ENCODE results near the gene PEAR1. TPM values are rescaled to one million over a fixed set of nuclear protein-coding genes. Genes with fewer than 3 reads are reported as not detected.

The PEAR1 gene
- total RNA-seq, 1 donor: 12.1 TPM

- TF ChIP-seq, protein P1, sequence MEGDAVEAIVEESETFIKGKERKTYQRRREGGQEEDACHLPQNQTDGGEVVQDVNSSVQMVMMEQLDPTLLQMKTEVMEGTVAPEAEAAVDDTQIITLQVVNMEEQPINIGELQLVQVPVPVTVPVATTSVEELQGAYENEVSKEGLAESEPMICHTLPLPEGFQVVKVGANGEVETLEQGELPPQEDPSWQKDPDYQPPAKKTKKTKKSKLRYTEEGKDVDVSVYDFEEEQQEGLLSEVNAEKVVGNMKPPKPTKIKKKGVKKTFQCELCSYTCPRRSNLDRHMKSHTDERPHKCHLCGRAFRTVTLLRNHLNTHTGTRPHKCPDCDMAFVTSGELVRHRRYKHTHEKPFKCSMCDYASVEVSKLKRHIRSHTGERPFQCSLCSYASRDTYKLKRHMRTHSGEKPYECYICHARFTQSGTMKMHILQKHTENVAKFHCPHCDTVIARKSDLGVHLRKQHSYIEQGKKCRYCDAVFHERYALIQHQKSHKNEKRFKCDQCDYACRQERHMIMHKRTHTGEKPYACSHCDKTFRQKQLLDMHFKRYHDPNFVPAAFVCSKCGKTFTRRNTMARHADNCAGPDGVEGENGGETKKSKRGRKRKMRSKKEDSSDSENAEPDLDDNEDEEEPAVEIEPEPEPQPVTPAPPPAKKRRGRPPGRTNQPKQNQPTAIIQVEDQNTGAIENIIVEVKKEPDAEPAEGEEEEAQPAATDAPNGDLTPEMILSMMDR (IDR thresholded peaks at IDR 0.05; ENCODE audit: insufficient read depth, low read depth, low read length): no peak
- no peak for DNase-seq (ENCODE audit: low read depth)
- no peak overlapping the region for H3K4me3 ChIP-seq (ENCODE audit: low read depth, low read length)
These were observed 20.4 kb downstream of the PEAR1 start for GRCh38 chr1:156913809-156914387.

DNA sequence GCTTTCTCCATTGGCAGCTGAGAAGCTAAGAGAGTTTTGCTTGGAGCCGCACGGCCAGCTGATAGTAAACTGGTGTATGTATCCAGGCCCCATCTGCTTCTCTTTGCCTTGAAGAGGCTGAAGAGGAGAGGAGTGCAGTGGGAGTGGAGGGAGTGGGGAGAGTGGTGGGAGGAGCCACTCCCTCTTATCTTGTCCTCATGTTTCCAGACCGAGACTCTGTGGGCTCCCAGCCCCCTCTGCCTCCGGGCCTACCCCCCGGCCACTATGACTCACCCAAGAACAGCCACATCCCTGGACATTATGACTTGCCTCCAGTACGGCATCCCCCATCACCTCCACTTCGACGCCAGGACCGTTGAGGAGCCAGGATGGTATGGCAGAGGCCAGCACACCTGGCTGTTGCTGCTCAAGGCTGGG, 20.9 kb downstream of the PEAR1 start:
- no peak overlapping the region for H3K4me3 ChIP-seq (ENCODE audit: low read depth, low read length)
- TF ChIP-seq, protein P1 (IDR thresholded peaks at IDR 0.05; ENCODE audit: insufficient read depth, low read depth, low read length): no peak
- peak; percentile 83 for DNase-seq (ENCODE audit: low read depth)

DNA sequence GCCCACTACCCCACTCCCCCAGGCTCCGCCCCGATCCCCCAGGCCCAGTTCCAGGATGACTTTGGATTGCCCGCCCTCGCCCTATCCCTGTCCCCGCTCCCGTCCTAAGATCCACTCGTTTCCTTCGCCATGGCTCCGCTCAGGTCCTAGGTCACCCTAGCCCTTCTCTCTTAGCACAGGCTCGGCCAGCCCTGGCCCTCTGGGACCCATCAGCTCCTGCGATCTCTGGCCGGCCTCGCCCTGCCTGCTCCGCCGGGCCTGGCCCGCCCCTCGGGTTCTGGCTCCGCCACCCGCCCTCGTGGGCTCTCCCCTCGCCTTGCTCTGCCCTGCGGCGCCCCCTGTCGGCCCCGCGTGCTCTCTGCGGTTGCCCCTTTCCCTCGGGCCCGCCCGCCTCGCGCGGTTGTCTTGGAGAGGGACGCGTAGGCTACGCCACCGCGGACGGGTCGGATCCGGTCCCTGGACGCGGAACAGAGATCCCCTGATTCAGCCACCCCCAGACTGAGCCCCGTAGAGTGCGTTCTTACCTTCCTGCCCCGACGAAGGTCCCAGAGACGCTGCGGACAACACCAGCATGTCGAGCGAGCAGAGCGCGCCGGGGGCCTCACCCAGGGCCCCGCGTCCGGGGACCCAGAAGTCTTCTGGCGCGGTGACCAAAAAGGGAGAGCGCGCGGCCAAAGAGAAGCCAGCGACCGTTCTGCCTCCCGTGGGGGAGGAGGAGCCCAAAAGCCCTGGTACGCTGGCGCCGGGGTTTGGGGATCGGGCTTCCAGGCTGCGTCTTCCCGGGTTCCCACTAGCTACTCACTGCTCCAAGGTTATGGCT, 26.9 kb downstream of the PEAR1 start, which contains the start of gene LRRC71:
Gene LRRC71 (plus strand): TSS at position 400 of the 820 bp plus-strand sequence. CDS start 172 bp downstream, at position 572.
- DNase-seq (ENCODE audit: low read depth): peak; percentile 83
- H3K4me3 ChIP-seq (ENCODE audit: low read depth, low read length): peak within 1 kb of the TSS; percentile 48
- TF ChIP-seq, protein P1 (IDR thresholded peaks at IDR 0.05; ENCODE audit: insufficient read depth, low read depth, low read length): peak; percentile 92

GRCh38 chr1:156921053-156921529, 27.6 kb downstream of the PEAR1 start:
- H3K4me3 ChIP-seq (ENCODE audit: low read depth, low read length): no peak overlapping the region
- TF ChIP-seq, protein P1 (IDR thresholded peaks at IDR 0.05; ENCODE audit: insufficient read depth, low read depth, low read length): no peak
- no peak for DNase-seq (ENCODE audit: low read depth)

- no peak for DNase-seq (ENCODE audit: low read depth)
- TF ChIP-seq, protein P1 (IDR thresholded peaks at IDR 0.05; ENCODE audit: insufficient read depth, low read depth, low read length): no peak
- no peak overlapping the region for H3K4me3 ChIP-seq (ENCODE audit: low read depth, low read length)
These were observed 29.6 kb downstream of the PEAR1 start for GRCh38 chr1:156922986-156923669.

DNA sequence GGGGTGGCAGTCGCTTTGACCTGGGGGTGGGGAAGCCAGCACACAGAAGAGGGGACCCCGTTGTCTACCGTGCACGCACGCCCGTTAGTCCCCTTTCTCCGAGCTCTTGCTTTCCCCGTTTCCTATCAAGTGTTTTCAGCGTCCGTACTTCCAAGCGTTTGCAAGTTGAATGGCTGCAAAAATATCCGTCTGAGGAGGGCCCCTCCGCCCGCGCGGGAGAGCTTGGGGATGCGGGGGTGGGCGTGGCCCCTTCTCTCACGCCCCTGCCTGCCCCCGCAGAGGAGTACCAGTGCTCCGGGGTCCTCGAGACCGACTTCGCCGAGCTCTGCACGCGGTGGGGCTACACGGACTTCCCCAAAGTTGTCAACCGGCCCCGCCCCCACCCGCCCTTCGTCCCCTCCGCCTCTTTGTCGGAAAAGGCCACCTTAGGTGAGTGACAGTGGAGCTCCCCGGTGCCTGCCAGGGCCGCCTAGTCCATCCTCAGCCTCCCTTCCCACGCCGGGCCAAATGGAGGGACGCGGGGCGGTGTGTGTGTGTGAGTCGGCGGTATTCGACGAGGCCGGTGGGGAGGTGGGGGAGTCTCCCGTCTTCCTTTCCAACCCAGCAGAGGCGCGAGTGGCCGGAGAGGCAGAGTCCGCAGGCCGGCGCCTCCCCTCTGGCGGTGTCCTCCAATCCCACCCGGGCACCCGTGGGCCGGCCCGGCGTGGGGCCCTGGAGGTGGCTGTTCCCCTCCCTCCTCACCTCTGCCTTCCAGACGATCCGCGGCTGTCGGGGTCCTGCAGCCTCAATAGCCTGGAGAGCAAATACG, 30.4 kb downstream of the PEAR1 start:
- TF ChIP-seq, protein P1 (IDR thresholded peaks at IDR 0.05; ENCODE audit: insufficient read depth, low read depth, low read length): no peak
- DNase-seq (ENCODE audit: low read depth): no peak
- H3K4me3 ChIP-seq (ENCODE audit: low read depth, low read length): no peak overlapping the region
